NCI-H510A treated with DMSO at 0.1 percent for 48 hours (cell line): ENCODE data around the gene MAGEA11.
"Not testable (repeated sequence)": the region's sequence is repeated elsewhere in the genome, so short reads cannot be mapped to it uniquely, and the experiment has no call there.

ENCODE experiments used
- DNase-seq: peaks from one replicate; lab custom pipeline; 2025; lab: John Stamatoyannopoulos, UW

MAGEA11 gene

GRCh38 chrX:149717803-149718202, 5.9 kb downstream of the MAGEA11 start:
- DNase-seq = no peak

- DNase-seq = no peak
Observed at GRCh38 chrX:149718757-149719156, 6.9 kb downstream of the MAGEA11 start.

GRCh38 chrX:149720021-149720689, 8.3 kb downstream of the MAGEA11 start:
- no peak for DNase-seq

- DNase-seq = not testable (repeated sequence)
Observed at GRCh38 chrX:149721241-149721640, 9.4 kb downstream of the MAGEA11 start.

GRCh38 chrX:149721778-149722177, 9.9 kb downstream of the MAGEA11 start:
- DNase-seq = no peak

GRCh38 chrX:149723583-149724118, 11.8 kb downstream of the MAGEA11 start:
- DNase-seq = not testable (repeated sequence)

GRCh38 chrX:149727308-149727707, 15.4 kb downstream of the MAGEA11 start:
- DNase-seq = not testable (repeated sequence)

- DNase-seq = not testable (repeated sequence)
Observed at GRCh38 chrX:149742269-149742668, 30.4 kb downstream of the MAGEA11 start.

GRCh38 chrX:149746390-149747007, 34.6 kb downstream of the MAGEA11 start:
- DNase-seq = not testable (repeated sequence)

- DNase-seq = no peak
Observed at GRCh38 chrX:149757206-149758067, 45.6 kb downstream of the MAGEA11 start.

GRCh38 chrX:149758068-149758714, 46.3 kb downstream of the MAGEA11 start:
- DNase-seq = no peak

GRCh38 chrX:149758715-149759078, 46.8 kb downstream of the MAGEA11 start:
- not testable (repeated sequence) for DNase-seq

GRCh38 chrX:149759824-149760223, 48.0 kb downstream of the MAGEA11 start:
- DNase-seq = no peak

- DNase-seq = no peak
Observed at GRCh38 chrX:149760965-149761364, 49.1 kb downstream of the MAGEA11 start.

- not testable (repeated sequence) for DNase-seq
Observed at GRCh38 chrX:149761858-149762674, 50.2 kb downstream of the MAGEA11 start.

GRCh38 chrX:149762696-149763614, 51.1 kb downstream of the MAGEA11 start:
- DNase-seq = no peak
